Measurements from ENCODE around the gene GUCA2B.

GUCA2B gene

GRCh38 chr1:42152907-42153600 is at the start of gene GUCA2B:
Gene GUCA2B, plus strand, starts transcription at chr1:42153410. Its CDS starts 41 bp downstream, at chr1:42153451.
- no peak for DNase-seq (ENCODE audit: low read depth in 2 of 3, low spot score in 2 of 3)

GRCh38 chr1:42105025-42105424 is 48.2 kb upstream of the GUCA2B start:
- DNase-seq (ENCODE audit: low read depth in 2 of 3, low spot score in 2 of 3): no peak

- DNase-seq (ENCODE audit: low read depth in 2 of 3, low spot score in 2 of 3): no peak
Observed at GRCh38 chr1:42108309-42108708, 44.9 kb upstream of the GUCA2B start.

- no peak for DNase-seq (ENCODE audit: low read depth in 2 of 3, low spot score in 2 of 3)
Observed at GRCh38 chr1:42109600-42109999, 43.6 kb upstream of the GUCA2B start.

GRCh38 chr1:42114229-42114628 is 39.0 kb upstream of the GUCA2B start:
- DNase-seq (ENCODE audit: low read depth in 2 of 3, low spot score in 2 of 3): no peak

GRCh38 chr1:42117214-42117613 is 36.0 kb upstream of the GUCA2B start:
- DNase-seq (ENCODE audit: low read depth in 2 of 3, low spot score in 2 of 3): no peak

- no peak for DNase-seq (ENCODE audit: low read depth in 2 of 3, low spot score in 2 of 3)
Observed at GRCh38 chr1:42118125-42118524, 35.1 kb upstream of the GUCA2B start.

- DNase-seq (ENCODE audit: low read depth in 2 of 3, low spot score in 2 of 3): no peak
Observed at GRCh38 chr1:42122408-42122807, 30.8 kb upstream of the GUCA2B start.

- no peak for DNase-seq (ENCODE audit: low read depth in 2 of 3, low spot score in 2 of 3)
Observed at GRCh38 chr1:42125552-42125951, 27.7 kb upstream of the GUCA2B start.

- DNase-seq (ENCODE audit: low read depth in 2 of 3, low spot score in 2 of 3): no peak
Observed at GRCh38 chr1:42127767-42128166, 25.4 kb upstream of the GUCA2B start.

GRCh38 chr1:42128499-42128898 is 24.7 kb upstream of the GUCA2B start:
- no peak for DNase-seq (ENCODE audit: low read depth in 2 of 3, low spot score in 2 of 3)

- DNase-seq (ENCODE audit: low read depth in 2 of 3, low spot score in 2 of 3): no peak
Observed at GRCh38 chr1:42128964-42129363, 24.2 kb upstream of the GUCA2B start.

GRCh38 chr1:42130061-42130660 is 23.0 kb upstream of the GUCA2B start:
- no peak for DNase-seq (ENCODE audit: low read depth in 2 of 3, low spot score in 2 of 3)

- no peak for DNase-seq (ENCODE audit: low read depth in 2 of 3, low spot score in 2 of 3)
Observed at GRCh38 chr1:42133390-42133789, 19.8 kb upstream of the GUCA2B start.

GRCh38 chr1:42133809-42134526 is 19.2 kb upstream of the GUCA2B start:
- no peak for DNase-seq (ENCODE audit: low read depth in 2 of 3, low spot score in 2 of 3)

GRCh38 chr1:42135426-42135825 is 17.8 kb upstream of the GUCA2B start:
- DNase-seq (ENCODE audit: low read depth in 2 of 3, low spot score in 2 of 3): no peak

GRCh38 chr1:42136466-42136865 is 16.7 kb upstream of the GUCA2B start:
- DNase-seq (ENCODE audit: low read depth in 2 of 3, low spot score in 2 of 3): no peak

GRCh38 chr1:42137766-42138165 is 15.4 kb upstream of the GUCA2B start:
- no peak for DNase-seq (ENCODE audit: low read depth in 2 of 3, low spot score in 2 of 3)

- no peak for DNase-seq (ENCODE audit: low read depth in 2 of 3, low spot score in 2 of 3)
Observed at GRCh38 chr1:42138586-42138985, 14.6 kb upstream of the GUCA2B start.

GRCh38 chr1:42139444-42139843 is 13.8 kb upstream of the GUCA2B start:
- DNase-seq (ENCODE audit: low read depth in 2 of 3, low spot score in 2 of 3): no peak

GRCh38 chr1:42140191-42140590 is 13.0 kb upstream of the GUCA2B start:
- DNase-seq (ENCODE audit: low read depth in 2 of 3, low spot score in 2 of 3): no peak

- DNase-seq (ENCODE audit: low read depth in 2 of 3, low spot score in 2 of 3): no peak
Observed at GRCh38 chr1:42141978-42142377, 11.2 kb upstream of the GUCA2B start.
